ENCODE measurements around the gene C2orf92. TPM values are rescaled to one million over a fixed set of nuclear protein-coding genes. Genes with fewer than 3 reads are reported as not detected.

C2orf92 gene
- total RNA-seq, 1 donor from 2014 or later = 1.3 TPM

DNA sequence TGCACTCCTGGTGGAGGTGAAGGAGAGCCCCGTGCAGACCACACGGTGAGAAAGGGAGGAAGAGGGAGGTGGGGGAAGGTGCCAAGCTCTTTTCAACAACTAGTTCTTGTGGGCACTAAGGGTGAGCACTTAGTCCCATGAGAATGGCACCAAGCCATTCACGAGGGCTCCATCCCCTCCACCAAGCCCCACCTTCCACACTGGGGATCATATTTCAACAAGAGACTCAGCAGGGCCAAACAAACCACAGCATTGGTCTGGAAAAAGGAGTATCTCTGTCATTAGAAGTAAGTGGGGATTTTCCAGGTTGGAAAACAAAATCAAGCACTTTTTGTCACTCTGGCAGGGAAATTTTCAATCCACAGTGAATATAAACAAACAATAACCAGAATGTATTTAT, 82.2 kb downstream of the C2orf92 start:
- no peak overlapping the region for H3K4me3 ChIP-seq (ENCODE audit: low read depth, low read length)
- TF ChIP-seq CTCF (conservative IDR thresholded peaks at IDR 0.05; ENCODE audit: low read depth, low read length) = no peak
- DNase-seq (ENCODE audit: low read depth) = no peak

Other genes with a start within 250 kb of the C2orf92 start
- gene ANKRD36B, start 79.8 kb upstream of the C2orf92 start, total RNA-seq = 5.9 and 8.7 TPM in 2 replicates
- gene COX5B, start 23.7 kb upstream of the C2orf92 start, total RNA-seq = 419 and 539 TPM in 2 replicates
- gene ACTR1B, start 5.7 kb upstream of the C2orf92 start, total RNA-seq = 35.8 and 50.6 TPM in 2 replicates
- gene ZAP70, start 43.9 kb downstream of the C2orf92 start, total RNA-seq = 0.14 TPM in 1 of 2 replicates, not detected in the other

Data from epithelial cell of proximal tubule (primary cell).